ENCODE results near the gene HUS1. TPM values are rescaled to one million over a fixed set of nuclear protein-coding genes. Genes with fewer than 3 reads are reported as not detected.

HUS1 gene
- polyA plus RNA-seq, 3 donors, result 37.7 to 45.9 (median 38.8) TPM

DNA sequence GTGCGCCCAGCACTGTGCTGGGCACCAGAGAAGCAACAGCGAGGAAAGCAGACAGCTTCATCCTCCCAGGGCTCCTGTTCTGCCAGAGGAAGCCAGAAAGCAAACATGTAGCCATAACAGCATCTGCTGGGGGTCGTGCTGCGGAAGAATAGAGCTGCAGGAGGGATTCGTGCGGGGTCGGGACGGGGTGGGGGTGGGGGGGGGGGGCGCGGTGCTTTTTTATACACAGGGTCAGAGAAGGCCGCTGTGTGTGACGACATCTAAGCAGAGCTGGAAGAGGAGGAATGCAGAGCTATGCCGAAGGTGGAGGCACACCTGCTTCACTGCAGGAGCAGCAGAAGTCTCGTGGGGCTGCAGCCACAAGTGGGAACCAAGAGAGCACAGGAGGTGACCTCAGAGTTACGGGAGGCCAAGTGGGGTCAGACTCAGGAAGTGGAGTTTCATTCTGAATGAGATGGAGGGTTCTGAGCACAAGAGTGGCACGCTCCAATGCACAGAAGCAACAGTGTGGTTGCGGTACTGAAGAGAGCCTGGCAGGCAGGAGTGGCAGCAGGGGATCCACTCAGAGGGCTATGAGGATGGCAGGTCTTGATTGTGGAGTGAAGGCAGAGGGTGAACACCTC is 42.2 kb downstream of the HUS1 start:
- peaks cover 0 to 4% (median 1%) of the 10 kb centered on the region in 3 donors for H3K27me3 Mint-ChIP-seq (ENCODE audit: low read depth in 3 of 3)
- no peaks in the 10 kb centered on the region for H3K9me3 Mint-ChIP-seq
- H3K36me3 Mint-ChIP-seq, result no peaks in the 10 kb centered on the region
- H3K27ac ChIP-seq (ENCODE audit: low read depth in 1 of 2, low read length in 2 of 2), result no peak overlapping the region
- peaks cover 15 to 19% of the 10 kb centered on the region in 2 donors for H3K4me1 ChIP-seq (ENCODE audit: control insufficient read depth in 1 of 2, insufficient read depth in 2 of 2, low read length in 2 of 2)
- WGBS (ENCODE audit: insufficient coverage), result 91% methylated on average over 9 of the region's 17 CpGs
- no peak overlapping the region for H2AFZ ChIP-seq (ENCODE audit: insufficient read depth, low read depth, low read length, poor library complexity, severe bottlenecking)
- no peaks in the 10 kb centered on the region for H3K9me3 ChIP-seq (replicated peaks in 1 of 2; ENCODE audit: control insufficient read depth in 1 of 2, insufficient read depth in 1 of 2, low read length in 2 of 2)
- H3K4me3 ChIP-seq (replicated peaks in 1 of 3; ENCODE audit: low read depth in 2 of 3, low read length in 3 of 3), result no peak overlapping the region
- H3K27me3 ChIP-seq (ENCODE audit: control insufficient read depth in 2 of 2, insufficient read depth in 2 of 2, low read length in 2 of 2), result no peaks in the 10 kb centered on the region
- TF ChIP-seq, protein P1, sequence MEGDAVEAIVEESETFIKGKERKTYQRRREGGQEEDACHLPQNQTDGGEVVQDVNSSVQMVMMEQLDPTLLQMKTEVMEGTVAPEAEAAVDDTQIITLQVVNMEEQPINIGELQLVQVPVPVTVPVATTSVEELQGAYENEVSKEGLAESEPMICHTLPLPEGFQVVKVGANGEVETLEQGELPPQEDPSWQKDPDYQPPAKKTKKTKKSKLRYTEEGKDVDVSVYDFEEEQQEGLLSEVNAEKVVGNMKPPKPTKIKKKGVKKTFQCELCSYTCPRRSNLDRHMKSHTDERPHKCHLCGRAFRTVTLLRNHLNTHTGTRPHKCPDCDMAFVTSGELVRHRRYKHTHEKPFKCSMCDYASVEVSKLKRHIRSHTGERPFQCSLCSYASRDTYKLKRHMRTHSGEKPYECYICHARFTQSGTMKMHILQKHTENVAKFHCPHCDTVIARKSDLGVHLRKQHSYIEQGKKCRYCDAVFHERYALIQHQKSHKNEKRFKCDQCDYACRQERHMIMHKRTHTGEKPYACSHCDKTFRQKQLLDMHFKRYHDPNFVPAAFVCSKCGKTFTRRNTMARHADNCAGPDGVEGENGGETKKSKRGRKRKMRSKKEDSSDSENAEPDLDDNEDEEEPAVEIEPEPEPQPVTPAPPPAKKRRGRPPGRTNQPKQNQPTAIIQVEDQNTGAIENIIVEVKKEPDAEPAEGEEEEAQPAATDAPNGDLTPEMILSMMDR (IDR thresholded peaks at IDR 0.05), result no peak
- no peak overlapping the region for H3K9ac ChIP-seq (ENCODE audit: insufficient read depth, low read length, poor library complexity, severe bottlenecking)
- H3K79me2 ChIP-seq (ENCODE audit: insufficient read depth, low read length), result no peaks in the 10 kb centered on the region
- no peak for DNase-seq
- no peaks in the 10 kb centered on the region for H4K20me1 ChIP-seq (ENCODE audit: insufficient read depth, low read length)
- intact Hi-C loops (cut with micrococcal nuclease), result no loop called here
- no peak overlapping the region for H3K4me2 ChIP-seq (replicated peaks; ENCODE audit: extremely low read depth, low read length, poor library complexity, severe bottlenecking)
- no peak overlapping the region for H3K4me3 Mint-ChIP-seq
- H3K4me1 Mint-ChIP-seq, result peaks cover 20% of the 10 kb centered on the region
- peak overlapping the region in 3 of 7 donors; percentile 41 to 81 (median 63) for H3K27ac Mint-ChIP-seq
- no peaks in the 10 kb centered on the region for H3K36me3 ChIP-seq (replicated peaks in 1 of 2; ENCODE audit: control insufficient read depth in 1 of 2, insufficient read depth in 2 of 2, low read length in 2 of 2)

DNA sequence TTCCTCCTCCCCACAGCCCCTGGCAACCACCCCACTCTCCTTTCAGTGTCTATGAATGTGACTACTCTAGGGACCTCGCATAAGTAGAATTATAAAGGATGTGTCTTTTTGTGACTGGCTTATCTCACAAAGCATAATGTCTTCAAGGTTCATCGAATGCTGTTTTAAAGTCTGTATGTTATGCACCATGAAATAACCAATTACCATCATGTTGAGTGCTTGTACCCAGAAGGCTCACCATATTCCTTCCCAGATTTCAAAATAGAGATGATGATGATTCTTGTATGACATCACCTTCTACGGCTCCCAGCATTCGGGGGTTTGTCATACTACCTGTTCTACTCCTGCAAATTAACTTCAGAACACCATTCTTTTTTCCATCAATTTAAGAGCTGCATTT is 43.1 kb downstream of the HUS1 start:
- H3K4me1 Mint-ChIP-seq, result peaks cover 11% of the 10 kb centered on the region
- DNase-seq, result no peak
- H3K27ac Mint-ChIP-seq, result no peak overlapping the region
- Histone ChIP-seq H2AFZ (ENCODE audit: insufficient read depth, low read depth, low read length, poor library complexity, severe bottlenecking) (no peak overlapping the region), H3K4me1 (ENCODE audit: control insufficient read depth in 1 of 2, insufficient read depth in 2 of 2, low read length in 2 of 2) (peaks cover 8 to 10% of the 10 kb centered on the region in 2 donors), H3K36me3 (replicated peaks in 1 of 2; ENCODE audit: control insufficient read depth in 1 of 2, insufficient read depth in 2 of 2, low read length in 2 of 2) (no peaks in the 10 kb centered on the region), H3K79me2 (ENCODE audit: insufficient read depth, low read length) (no peaks in the 10 kb centered on the region), H3K4me2 (replicated peaks; ENCODE audit: extremely low read depth, low read length, poor library complexity, severe bottlenecking) (no peak overlapping the region), H3K27me3 (ENCODE audit: control insufficient read depth in 2 of 2, insufficient read depth in 2 of 2, low read length in 2 of 2) (no peaks in the 10 kb centered on the region), H3K9me3 (replicated peaks in 1 of 2; ENCODE audit: control insufficient read depth in 1 of 2, insufficient read depth in 1 of 2, low read length in 2 of 2) (no peaks in the 10 kb centered on the region), H4K20me1 (ENCODE audit: insufficient read depth, low read length) (no peaks in the 10 kb centered on the region), H3K27ac (ENCODE audit: low read depth in 1 of 2, low read length in 2 of 2) (no peak overlapping the region), H3K9ac (ENCODE audit: insufficient read depth, low read length, poor library complexity, severe bottlenecking) (no peak overlapping the region), H3K4me3 (replicated peaks in 1 of 3; ENCODE audit: low read depth in 2 of 3, low read length in 3 of 3) (no peak overlapping the region)
- TF ChIP-seq, protein P1 (IDR thresholded peaks at IDR 0.05), result no peak
- WGBS (ENCODE audit: insufficient coverage), result 100% methylated on average over 1 of the region's 4 CpGs
- H3K27me3 Mint-ChIP-seq (ENCODE audit: low read depth in 3 of 3), result peaks cover 0 to 4% (median 1%) of the 10 kb centered on the region in 3 donors
- H3K36me3 Mint-ChIP-seq, result no peaks in the 10 kb centered on the region
- intact Hi-C loops (cut with micrococcal nuclease), result no loop called here
- H3K9me3 Mint-ChIP-seq, result no peaks in the 10 kb centered on the region
- H3K4me3 Mint-ChIP-seq, result no peak overlapping the region

Data from CD14-positive monocyte (primary cell).